Smooth muscle cell (in vitro differentiated cells): ENCODE measurements around the gene TTC7B. TPM values are rescaled to one million over a fixed set of nuclear protein-coding genes. Genes with fewer than 3 reads are reported as not detected.
A peak's percentile ranks its signal among the peaks of the same experiment; 100 is the strongest.

Source experiments
- DNase-seq: peaks from one replicate; lab custom pipeline; 2025; ENCODE audit not compliant: unreplicated experiment; lab: John Stamatoyannopoulos, UW
- H2AFZ ChIP-seq: fragments of 200-600 bp; sonication (generic); 2 replicates; pipeline ENCODE4 v1.6.0; 2016; ENCODE audit warnings: antibody characterized with exemption, low read depth, mild to moderate bottlenecking
- H3F3A ChIP-seq: fragments of 200-600 bp; sonication (generic); 2 replicates; pipeline ENCODE4 v1.6.0; 2017; ENCODE audit warnings: antibody characterized with exemption, low read depth
- H3K27ac ChIP-seq: fragments of 200-600 bp; sonication (generic); 2 replicates; pipeline ENCODE4 v1.5.1; 2016; ENCODE audit warnings: low read depth, mild to moderate bottlenecking
- H3K27me3 ChIP-seq: fragments of 200-600 bp; sonication (generic); 2 replicates; pipeline ENCODE4 v1.6.1; 2016; ENCODE audit warnings: low read depth, mild to moderate bottlenecking
- H3K36me3 ChIP-seq: fragments of 200-600 bp; sonication (generic); 2 replicates; pipeline ENCODE4 v1.5.1; 2016; ENCODE audit warnings: low read depth
- H3K4me1 ChIP-seq: fragments of 200-600 bp; sonication (generic); 2 replicates; pipeline ENCODE4 v1.5.1; 2016; ENCODE audit warnings: low read depth
- H3K4me2 ChIP-seq: fragments of 200-600 bp; sonication (generic); 2 replicates; pipeline ENCODE4 v1.6.0; 2016; ENCODE audit warnings: mild to moderate bottlenecking
- H3K4me3 ChIP-seq: fragments of 200-600 bp; sonication (generic); 2 replicates; pipeline ENCODE4 v1.5.1; 2016; ENCODE audit warnings: mild to moderate bottlenecking
- H3K79me2 ChIP-seq: fragments of 200-600 bp; sonication (generic); 2 replicates; pipeline ENCODE4 v1.6.0; 2016; ENCODE audit warnings: low read depth, mild to moderate bottlenecking
- H3K9ac ChIP-seq: fragments of 200-600 bp; sonication (generic); 2 replicates; pipeline ENCODE4 v1.6.0; 2016; ENCODE audit warnings: low read depth
- H3K9me3 ChIP-seq: fragments of 200-600 bp; sonication (generic); replicated peaks from 2 replicates; pipeline ENCODE4 v1.5.1; 2016; ENCODE audit warnings: low read depth
- H4K20me1 ChIP-seq: fragments of 200-600 bp; sonication (generic); 2 replicates; pipeline ENCODE4 v1.6.0; 2016; ENCODE audit warnings: low read depth
- WGBS: methylation state at CpG from one replicate; pipeline ENCODE4 v1.1.7; 2016; ENCODE audit warnings: low lambda C conversion rate; 5-methylcytosine and 5-hydroxymethylcytosine counted together
- polyA plus RNA-seq: library from polyadenylated mRNA; unstranded; fragments of >200 nt; fragmentation: Nextera tagmentation; extraction: Ambion mirVana; gene quantifications from 2 replicates; pipeline ENCODE4 v1.2.1, GENCODE V29; 2016
- total RNA-seq: library from RNA; depleted of rRNA; stranded (reverse); fragments of >200 nt; gene quantifications from 2 replicates; pipeline ENCODE4 v1.2.3, GENCODE V29; 2014
- TF ChIP-seq, protein P1 (sequence below): fragments of 200-600 bp; sonication (generic); IDR thresholded peaks from 2 replicates; pipeline ENCODE4 v1.5.1; 2017; ENCODE audit warnings: borderline replicate concordance, mild to moderate bottlenecking, antibody characterized with exemption; ENCODE audit not compliant: insufficient read depth, poor library complexity, severe bottlenecking

The TTC7B gene
- total and polyA plus RNA-seq, 2 experiments from 2014 or later = 22.1 to 54.1 TPM

DNA sequence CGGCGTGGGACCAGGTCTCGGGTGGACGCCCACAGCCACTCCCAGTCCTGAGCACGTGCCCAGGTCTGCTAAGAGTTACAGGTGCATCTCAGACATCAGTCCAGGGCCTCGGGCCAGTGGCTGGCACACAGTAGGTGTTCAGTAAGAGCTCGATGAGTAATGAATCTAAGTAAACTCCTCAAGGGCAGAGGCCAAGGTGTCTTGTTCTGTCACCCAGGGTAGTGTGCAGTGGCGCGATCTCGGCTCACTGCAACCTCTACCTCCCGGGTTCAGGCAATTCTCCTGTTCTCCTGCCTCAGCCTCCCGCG, 11.2 kb downstream of the TTC7B start:
- TF ChIP-seq, protein P1, sequence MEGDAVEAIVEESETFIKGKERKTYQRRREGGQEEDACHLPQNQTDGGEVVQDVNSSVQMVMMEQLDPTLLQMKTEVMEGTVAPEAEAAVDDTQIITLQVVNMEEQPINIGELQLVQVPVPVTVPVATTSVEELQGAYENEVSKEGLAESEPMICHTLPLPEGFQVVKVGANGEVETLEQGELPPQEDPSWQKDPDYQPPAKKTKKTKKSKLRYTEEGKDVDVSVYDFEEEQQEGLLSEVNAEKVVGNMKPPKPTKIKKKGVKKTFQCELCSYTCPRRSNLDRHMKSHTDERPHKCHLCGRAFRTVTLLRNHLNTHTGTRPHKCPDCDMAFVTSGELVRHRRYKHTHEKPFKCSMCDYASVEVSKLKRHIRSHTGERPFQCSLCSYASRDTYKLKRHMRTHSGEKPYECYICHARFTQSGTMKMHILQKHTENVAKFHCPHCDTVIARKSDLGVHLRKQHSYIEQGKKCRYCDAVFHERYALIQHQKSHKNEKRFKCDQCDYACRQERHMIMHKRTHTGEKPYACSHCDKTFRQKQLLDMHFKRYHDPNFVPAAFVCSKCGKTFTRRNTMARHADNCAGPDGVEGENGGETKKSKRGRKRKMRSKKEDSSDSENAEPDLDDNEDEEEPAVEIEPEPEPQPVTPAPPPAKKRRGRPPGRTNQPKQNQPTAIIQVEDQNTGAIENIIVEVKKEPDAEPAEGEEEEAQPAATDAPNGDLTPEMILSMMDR = no peak
- Histone ChIP-seq H2AFZ (no peak overlapping the region), H3K9me3 (no peaks in the 10 kb centered on the region), H3K79me2 (peaks cover 32% of the 10 kb centered on the region), H3K4me3 (no peak overlapping the region), H3K27ac (no peak overlapping the region), H3K4me2 (no peak overlapping the region), H3K9ac (no peak overlapping the region), H3F3A (no peaks in the 10 kb centered on the region), H4K20me1 (peaks cover 30% of the 10 kb centered on the region), H3K27me3 (no peaks in the 10 kb centered on the region), H3K36me3 (no peaks in the 10 kb centered on the region), H3K4me1 (no peaks in the 10 kb centered on the region)
- no peak for DNase-seq
- 96% methylated on average over 13 of the region's 13 CpGs for WGBS

DNA sequence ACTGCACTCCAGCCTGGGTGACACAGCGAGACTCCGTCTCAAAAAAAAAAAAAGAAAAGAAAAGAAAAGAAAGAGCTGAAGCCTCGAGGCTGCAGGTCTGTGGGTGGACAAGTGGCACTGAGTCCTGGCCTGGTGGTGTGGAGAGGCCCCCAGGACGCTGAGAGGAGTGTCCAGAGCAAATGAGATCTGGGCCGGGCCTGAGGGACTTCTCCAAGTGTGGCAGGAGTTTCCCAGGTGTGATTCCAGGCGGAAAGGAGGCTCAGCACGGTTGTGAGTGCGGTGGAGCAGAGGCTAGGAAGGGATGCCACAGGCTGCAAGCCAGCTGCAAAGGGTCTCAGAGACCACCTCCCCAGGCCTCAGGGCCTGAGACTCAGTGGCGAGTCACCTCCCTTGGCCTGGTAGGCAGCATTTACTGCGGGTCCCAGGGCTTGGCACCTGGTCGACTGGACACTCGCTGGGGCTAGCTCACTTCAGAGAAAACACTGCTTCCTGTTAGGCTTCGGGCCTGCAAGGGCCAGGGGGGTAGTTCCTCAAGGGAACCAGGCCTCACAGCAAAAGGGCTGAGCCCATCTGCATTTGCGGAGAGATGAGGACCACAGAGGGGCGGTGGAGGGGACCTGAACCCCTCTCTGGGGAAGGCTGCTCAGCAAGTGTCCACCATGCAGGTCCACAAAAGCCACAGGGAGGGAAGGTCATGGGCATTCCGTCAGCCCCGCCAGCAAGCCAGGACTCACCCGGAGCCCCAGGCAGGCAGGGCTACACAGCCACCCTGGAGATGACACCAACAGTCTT, 11.7 kb downstream of the TTC7B start:
- WGBS = 85% methylated on average over 16 of the region's 18 CpGs
- no peaks in the 10 kb centered on the region for H3K27me3 ChIP-seq
- no peak overlapping the region for H3K27ac ChIP-seq
- TF ChIP-seq, protein P1 = no peak
- no peaks in the 10 kb centered on the region for H3K9me3 ChIP-seq
- H3K36me3 ChIP-seq = no peaks in the 10 kb centered on the region
- no peaks in the 10 kb centered on the region for H3K4me1 ChIP-seq
- DNase-seq = no peak
- peaks cover 27% of the 10 kb centered on the region for H3K79me2 ChIP-seq
- no peak overlapping the region for H3K4me3 ChIP-seq
- H3K4me2 ChIP-seq = no peak overlapping the region
- no peak overlapping the region for H2AFZ ChIP-seq
- H3K9ac ChIP-seq = no peak overlapping the region
- H3F3A ChIP-seq = no peaks in the 10 kb centered on the region
- H4K20me1 ChIP-seq = peaks cover 29% of the 10 kb centered on the region

DNA sequence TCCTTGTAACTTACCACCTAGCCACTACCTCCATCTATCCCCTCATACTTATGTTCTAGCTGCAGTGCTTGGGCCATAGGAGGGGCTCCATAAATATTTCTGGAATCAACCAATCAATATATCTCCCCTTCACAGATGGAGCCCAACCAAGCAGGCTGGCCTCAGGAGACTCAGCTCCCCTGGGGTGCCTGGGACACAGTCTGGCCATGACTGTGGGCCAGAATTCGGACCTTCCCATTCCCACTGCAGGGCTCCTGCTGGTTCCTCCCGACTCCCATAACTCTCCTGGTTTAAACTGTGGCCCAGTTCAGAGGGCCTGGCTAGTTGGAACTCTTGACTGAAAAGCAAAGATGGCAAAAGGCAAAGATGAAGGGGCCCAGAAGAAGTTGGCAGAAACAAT, 13.0 kb downstream of the TTC7B start:
- H3K9me3 ChIP-seq = no peaks in the 10 kb centered on the region
- TF ChIP-seq, protein P1 = no peak
- no peak overlapping the region for H3K4me3 ChIP-seq
- H3K4me2 ChIP-seq = no peak overlapping the region
- DNase-seq = no peak
- WGBS = 93% methylated on average over 2 of the region's 2 CpGs
- no peaks in the 10 kb centered on the region for H3F3A ChIP-seq
- no peaks in the 10 kb centered on the region for H3K36me3 ChIP-seq
- no peak overlapping the region for H2AFZ ChIP-seq
- no peaks in the 10 kb centered on the region for H3K27me3 ChIP-seq
- H3K4me1 ChIP-seq = no peaks in the 10 kb centered on the region
- H3K79me2 ChIP-seq = peaks cover 31% of the 10 kb centered on the region
- H3K27ac ChIP-seq = peak overlapping the region; percentile 48
- H3K9ac ChIP-seq = no peak overlapping the region
- peaks cover 17% of the 10 kb centered on the region for H4K20me1 ChIP-seq

DNA sequence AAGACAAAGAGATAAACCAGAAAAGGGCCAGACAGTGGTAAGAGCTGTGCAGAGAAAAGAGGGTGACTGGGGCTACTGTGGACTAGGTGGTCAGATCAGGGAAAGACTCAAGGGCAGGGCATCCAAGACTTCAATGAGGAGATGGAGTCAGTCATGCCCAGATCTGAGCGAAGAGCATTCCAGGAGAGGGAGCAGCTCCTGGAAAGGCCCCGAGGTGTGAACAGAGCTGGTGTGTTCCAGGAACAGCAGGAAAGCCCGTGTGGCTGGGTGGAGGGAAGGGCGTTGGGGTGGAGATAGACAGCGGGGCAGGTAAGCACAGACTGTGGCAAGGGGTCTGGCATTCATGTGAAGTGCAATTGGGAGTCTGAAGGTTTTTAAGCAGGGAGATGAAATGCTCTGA, 16.8 kb downstream of the TTC7B start:
- no peak for DNase-seq
- TF ChIP-seq, protein P1 = no peak
- no peaks in the 10 kb centered on the region for H3K4me1 ChIP-seq
- H3K27ac ChIP-seq = no peak overlapping the region
- no peaks in the 10 kb centered on the region for H3K9me3 ChIP-seq
- H3K79me2 ChIP-seq = peaks cover 18% of the 10 kb centered on the region
- H3F3A ChIP-seq = peaks cover 6% of the 10 kb centered on the region
- H4K20me1 ChIP-seq = peaks cover 5% of the 10 kb centered on the region
- 83% methylated on average over 5 of the region's 5 CpGs for WGBS
- H3K27me3 ChIP-seq = no peaks in the 10 kb centered on the region
- no peak overlapping the region for H3K4me2 ChIP-seq
- no peak overlapping the region for H3K4me3 ChIP-seq
- no peak overlapping the region for H2AFZ ChIP-seq
- no peaks in the 10 kb centered on the region for H3K36me3 ChIP-seq
- H3K9ac ChIP-seq = no peak overlapping the region
